Astrocyte (in vitro differentiated cells and primary cell): ENCODE data around the gene COQ8A. TPM values are rescaled to one million over a fixed set of nuclear protein-coding genes. Genes with fewer than 3 reads are reported as not detected.

Source experiments
- DNase-seq: peaks from one replicate; pipeline ENCODE4 v3.0.0-alpha.2; 2010; ENCODE audit warnings: low read depth
- FAIRE-seq: peaks from 2 replicates; lab custom pipeline; 2011; peaks lifted over from hg19 to GRCh38; lab: Jason Lieb, UNC
- H2AFZ ChIP-seq: 2 replicates; pipeline ENCODE4 v1.6.0; 2012; ENCODE audit warnings: low read depth, low read length, inconsistent platforms
- H3K27ac ChIP-seq: 2 replicates; pipeline ENCODE4 v1.5.1; 2011; ENCODE audit warnings: low read depth, low read length, inconsistent platforms
- H3K27me3 ChIP-seq: 2 replicates; pipeline ENCODE4 v1.6.0; 2011; ENCODE audit warnings: low read length, inconsistent platforms; ENCODE audit not compliant: insufficient read depth
- H3K36me3 ChIP-seq: 2 replicates; pipeline ENCODE4 v1.5.1; 2011; ENCODE audit warnings: low read length, inconsistent platforms; ENCODE audit not compliant: insufficient read depth
- H3K4me1 ChIP-seq: 2 replicates; pipeline ENCODE4 v1.5.1; 2011; ENCODE audit warnings: low read length, inconsistent platforms; ENCODE audit not compliant: insufficient read depth
- H3K4me2 ChIP-seq: 2 replicates; pipeline ENCODE4 v1.6.0; 2012; ENCODE audit warnings: low read length, inconsistent platforms
- H3K4me3 ChIP-seq: 2 replicates; pipeline ENCODE4 v1.5.1; 2011; ENCODE audit warnings: low read depth, mild to moderate bottlenecking, low read length, inconsistent platforms; ENCODE audit not compliant: insufficient read depth
- H3K79me2 ChIP-seq: 2 replicates; pipeline ENCODE4 v1.6.0; 2012; ENCODE audit warnings: mild to moderate bottlenecking, low read length, inconsistent platforms; ENCODE audit not compliant: insufficient read depth
- H3K9ac ChIP-seq: 2 replicates; pipeline ENCODE4 v1.6.0; 2012; ENCODE audit warnings: mild to moderate bottlenecking, low read length, inconsistent platforms
- H3K9me3 ChIP-seq: 2 replicates; pipeline ENCODE4 v1.5.1; 2012; ENCODE audit warnings: low read depth, mild to moderate bottlenecking, low read length, inconsistent platforms; ENCODE audit not compliant: insufficient read depth
- H4K20me1 ChIP-seq: 2 replicates; pipeline ENCODE4 v1.6.0; 2012; ENCODE audit warnings: low read length, inconsistent platforms; ENCODE audit not compliant: insufficient read depth
- H3K27ac Mint-ChIP-seq: one replicate; pipeline ENCODE4 v1.8.0; 2021; ENCODE audit warnings: mild to moderate bottlenecking, mixed read lengths; ENCODE audit not compliant: unreplicated experiment
- H3K27me3 Mint-ChIP-seq: one replicate; pipeline ENCODE4 v1.8.0; 2021; ENCODE audit warnings: low read depth, mixed read lengths; ENCODE audit not compliant: unreplicated experiment
- H3K36me3 Mint-ChIP-seq: one replicate; pipeline ENCODE4 v1.8.0; 2021; ENCODE audit warnings: low read depth, mixed read lengths; ENCODE audit not compliant: unreplicated experiment
- H3K4me1 Mint-ChIP-seq: one replicate; pipeline ENCODE4 v1.8.0; 2021; ENCODE audit warnings: low read depth, mixed read lengths; ENCODE audit not compliant: unreplicated experiment
- H3K4me3 Mint-ChIP-seq: one replicate; pipeline ENCODE4 v1.8.0; 2021; ENCODE audit warnings: mild to moderate bottlenecking, moderate library complexity, mixed read lengths; ENCODE audit not compliant: unreplicated experiment
- H3K9me3 Mint-ChIP-seq: one replicate; pipeline ENCODE4 v1.8.0; 2021; ENCODE audit warnings: mild to moderate bottlenecking, mixed read lengths; ENCODE audit not compliant: unreplicated experiment
- EZH2 ChIP-seq: IDR thresholded peaks from 2 replicates; pipeline ENCODE4 v1.6.1; 2012; ENCODE audit warnings: mild to moderate bottlenecking, low read length, inconsistent platforms; ENCODE audit not compliant: insufficient read depth
- total RNA-seq: library from RNA; stranded (reverse); gene quantifications from 2 replicates; pipeline ENCODE4 v1.2.1, GENCODE V29; 2021
- TF ChIP-seq, protein P1 (sequence below): IDR thresholded peaks from 2 replicates; pipeline ENCODE4 v1.5.1; 2011; ENCODE audit warnings: low read depth, mild to moderate bottlenecking, inconsistent platforms, low read length, moderate library complexity; ENCODE audit not compliant: insufficient read depth

COQ8A gene
- total RNA-seq, 1 donor from 2014 or later: 8.2 TPM

DNA sequence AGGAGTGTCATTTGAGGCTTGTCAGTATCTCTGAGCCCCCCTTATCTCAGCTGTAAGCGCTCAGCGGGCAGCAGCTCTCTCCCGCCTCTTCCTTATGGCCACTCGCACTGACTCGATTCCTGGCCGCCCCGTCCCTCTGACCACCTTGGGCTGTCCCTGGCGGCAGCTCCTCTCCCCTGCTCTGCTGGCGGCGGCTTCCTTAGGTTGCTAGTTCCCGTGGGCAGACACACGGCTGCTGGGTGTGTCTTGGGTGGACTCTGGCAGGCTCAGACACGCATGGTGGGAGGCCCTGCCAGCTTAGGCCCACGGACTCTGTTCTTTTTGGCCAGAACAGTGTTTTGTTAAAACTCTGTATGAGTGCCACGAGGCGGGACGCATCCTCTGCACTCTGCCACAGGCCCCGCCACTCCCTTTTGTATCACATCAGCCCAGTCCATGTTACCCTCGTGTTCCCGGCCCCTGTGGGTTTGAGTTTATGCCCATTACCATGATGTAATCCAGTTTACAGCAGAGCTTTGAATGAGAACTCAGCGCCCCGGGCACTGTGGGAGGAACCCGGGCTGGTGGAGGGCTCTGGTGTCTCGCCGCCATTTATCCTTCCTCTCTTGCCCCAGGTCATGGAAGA is 45.9 kb downstream of the COQ8A start:
- no peak overlapping the region for H3K4me3 Mint-ChIP-seq
- Histone ChIP-seq H3K79me2 (no peaks in the 10 kb centered on the region), H4K20me1 (no peaks in the 10 kb centered on the region), H3K36me3 (no peaks in the 10 kb centered on the region), H3K4me3 (no peak overlapping the region), H3K4me2 (no peak overlapping the region), H3K4me1 (no peaks in the 10 kb centered on the region), H3K9me3 (no peaks in the 10 kb centered on the region), H3K27me3 (no peaks in the 10 kb centered on the region), H3K9ac (no peak overlapping the region), H3K27ac (no peak overlapping the region), H2AFZ (no peak overlapping the region)
- H3K27me3 Mint-ChIP-seq: no peaks in the 10 kb centered on the region
- H3K4me1 Mint-ChIP-seq: peaks cover 17% of the 10 kb centered on the region
- FAIRE-seq (no peak), DNase-seq (no peak)
- peaks cover 9% of the 10 kb centered on the region for H3K36me3 Mint-ChIP-seq
- TF ChIP-seq, protein P1, sequence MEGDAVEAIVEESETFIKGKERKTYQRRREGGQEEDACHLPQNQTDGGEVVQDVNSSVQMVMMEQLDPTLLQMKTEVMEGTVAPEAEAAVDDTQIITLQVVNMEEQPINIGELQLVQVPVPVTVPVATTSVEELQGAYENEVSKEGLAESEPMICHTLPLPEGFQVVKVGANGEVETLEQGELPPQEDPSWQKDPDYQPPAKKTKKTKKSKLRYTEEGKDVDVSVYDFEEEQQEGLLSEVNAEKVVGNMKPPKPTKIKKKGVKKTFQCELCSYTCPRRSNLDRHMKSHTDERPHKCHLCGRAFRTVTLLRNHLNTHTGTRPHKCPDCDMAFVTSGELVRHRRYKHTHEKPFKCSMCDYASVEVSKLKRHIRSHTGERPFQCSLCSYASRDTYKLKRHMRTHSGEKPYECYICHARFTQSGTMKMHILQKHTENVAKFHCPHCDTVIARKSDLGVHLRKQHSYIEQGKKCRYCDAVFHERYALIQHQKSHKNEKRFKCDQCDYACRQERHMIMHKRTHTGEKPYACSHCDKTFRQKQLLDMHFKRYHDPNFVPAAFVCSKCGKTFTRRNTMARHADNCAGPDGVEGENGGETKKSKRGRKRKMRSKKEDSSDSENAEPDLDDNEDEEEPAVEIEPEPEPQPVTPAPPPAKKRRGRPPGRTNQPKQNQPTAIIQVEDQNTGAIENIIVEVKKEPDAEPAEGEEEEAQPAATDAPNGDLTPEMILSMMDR: no peak
- TF ChIP-seq EZH2: no peak
- no peaks in the 10 kb centered on the region for H3K9me3 Mint-ChIP-seq
- H3K27ac Mint-ChIP-seq: no peak overlapping the region

DNA sequence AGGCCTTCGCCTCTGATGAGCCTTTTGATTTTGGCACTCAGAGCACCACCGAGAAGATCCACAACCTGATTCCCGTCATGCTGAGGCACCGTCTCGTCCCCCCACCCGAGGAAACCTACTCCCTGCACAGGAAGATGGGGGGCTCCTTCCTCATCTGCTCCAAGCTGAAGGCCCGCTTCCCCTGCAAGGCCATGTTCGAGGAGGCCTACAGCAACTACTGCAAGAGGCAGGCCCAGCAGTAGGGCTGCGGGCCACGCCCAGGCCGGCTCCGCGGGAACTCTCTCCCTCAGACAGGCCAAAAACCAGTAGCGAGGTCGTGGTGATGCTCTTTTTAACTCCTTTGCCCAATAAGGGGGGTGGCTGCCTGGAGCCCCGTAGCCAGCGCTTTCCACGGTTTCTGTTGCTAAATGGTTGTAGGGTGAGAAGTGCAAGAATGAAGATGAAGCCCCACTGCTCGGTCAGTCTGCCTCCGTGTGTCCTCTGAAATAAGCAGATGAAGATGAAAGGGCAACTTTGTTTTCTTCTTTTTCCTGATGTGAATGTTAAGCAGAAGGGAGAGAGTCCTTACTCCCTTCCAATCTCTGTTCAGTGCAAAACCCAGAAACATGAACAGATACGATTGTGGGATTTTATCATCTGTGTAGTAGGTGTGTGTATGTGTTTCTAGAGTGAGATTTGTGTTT is 46.5 kb downstream of the COQ8A start:
- H3K27me3 Mint-ChIP-seq: no peaks in the 10 kb centered on the region
- Histone ChIP-seq H3K4me1 (no peaks in the 10 kb centered on the region), H2AFZ (no peak overlapping the region), H3K9ac (no peak overlapping the region), H3K4me3 (no peak overlapping the region), H3K27ac (no peak overlapping the region), H3K4me2 (no peak overlapping the region), H3K79me2 (no peaks in the 10 kb centered on the region), H3K36me3 (no peaks in the 10 kb centered on the region), H3K9me3 (no peaks in the 10 kb centered on the region), H4K20me1 (no peaks in the 10 kb centered on the region), H3K27me3 (no peaks in the 10 kb centered on the region)
- no peak overlapping the region for H3K27ac Mint-ChIP-seq
- peaks cover 9% of the 10 kb centered on the region for H3K36me3 Mint-ChIP-seq
- H3K4me3 Mint-ChIP-seq: no peak overlapping the region
- no peak for FAIRE-seq
- no peak for DNase-seq
- TF ChIP-seq, protein P1: no peak
- TF ChIP-seq EZH2: no peak
- no peaks in the 10 kb centered on the region for H3K9me3 Mint-ChIP-seq
- peaks cover 17% of the 10 kb centered on the region for H3K4me1 Mint-ChIP-seq

DNA sequence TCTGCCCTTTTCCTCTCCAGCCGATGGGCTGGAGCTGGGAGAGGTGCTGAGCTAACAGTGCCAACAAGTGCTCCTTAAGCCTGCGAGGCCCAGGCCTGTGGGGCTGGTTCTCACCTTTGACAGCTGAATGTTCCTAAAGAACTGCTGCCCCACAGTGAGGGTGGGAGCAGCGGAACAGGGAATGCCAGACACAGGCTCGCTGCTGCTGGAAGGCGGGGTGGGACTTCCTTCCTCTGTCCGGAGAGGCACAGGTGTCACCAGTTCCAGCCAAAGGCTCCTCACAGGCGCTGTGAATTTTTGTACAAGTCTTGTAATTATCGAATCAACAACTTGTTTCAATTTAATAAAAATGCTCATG is 47.1 kb downstream of the COQ8A start:
- peaks cover 17% of the 10 kb centered on the region for H3K4me1 Mint-ChIP-seq
- no peak overlapping the region for H3K4me3 ChIP-seq
- H3K9me3 ChIP-seq: no peaks in the 10 kb centered on the region
- no peaks in the 10 kb centered on the region for H3K9me3 Mint-ChIP-seq
- no peak overlapping the region for H3K27ac Mint-ChIP-seq
- H3K4me1 ChIP-seq: no peaks in the 10 kb centered on the region
- FAIRE-seq (no peak), DNase-seq (no peak)
- no peak overlapping the region for H3K4me2 ChIP-seq
- H3K27ac ChIP-seq: no peak overlapping the region
- no peak overlapping the region for H2AFZ ChIP-seq
- H3K79me2 ChIP-seq: no peaks in the 10 kb centered on the region
- no peaks in the 10 kb centered on the region for H3K36me3 ChIP-seq
- H3K4me3 Mint-ChIP-seq: no peak overlapping the region
- H3K27me3 Mint-ChIP-seq: no peaks in the 10 kb centered on the region
- H4K20me1 ChIP-seq: no peaks in the 10 kb centered on the region
- peaks cover 9% of the 10 kb centered on the region for H3K36me3 Mint-ChIP-seq
- TF ChIP-seq, protein P1: no peak
- H3K27me3 ChIP-seq: no peaks in the 10 kb centered on the region
- H3K9ac ChIP-seq: no peak overlapping the region
